Adrenal gland (tissue), 12 donors: ENCODE data around the gene PCP4. TPM values are rescaled to one million over a fixed set of nuclear protein-coding genes. Genes with fewer than 3 reads are reported as not detected.
"Not testable (repeated sequence)": the region's sequence is repeated elsewhere in the genome, so short reads cannot be mapped to it uniquely, and the experiment has no call there.

Experiments used
- DNase-seq, 7 donors: peaks; one replicate each; pipeline ENCODE4 v3.0.0-alpha.2; 2019 to 2020
- H3K27ac ChIP-seq, 5 donors: fragments of 200-600 bp; sonication (generic) in 4 of 5; 1 replicate in 3 of 5; 2 replicates in 2 of 5; pipeline versions ENCODE4 v1.5.1 to v1.8.0; 2016 to 2020; ENCODE audit warnings: mild to moderate bottlenecking in 1 of 5
- H3K27me3 ChIP-seq: fragments of 200-600 bp; 2 replicates; pipeline ENCODE4 v1.8.0; 2021
- H3K36me3 ChIP-seq, 2 donors: fragments of 200-600 bp; replicated peaks in 1 of 2; 1 replicate in 1 of 2; 2 replicates in 1 of 2; pipeline versions ENCODE4 v1.5.1 to v1.8.0; 2018 to 2022
- H3K4me1 ChIP-seq, 2 donors: fragments of 200-600 bp; replicated peaks in 1 of 2; 1 replicate in 1 of 2; 2 replicates in 1 of 2; pipeline versions ENCODE4 v1.5.1 to v1.8.0; 2018 to 2021
- H3K4me3 ChIP-seq, 4 donors: fragments of 200-600 bp; sonication (generic) in 3 of 4; one replicate each; pipeline ENCODE4 v1.5.1; 2016 to 2018
- H3K9me3 ChIP-seq, 3 donors: fragments of 200-600 bp; sonication (generic) in 1 of 3; replicated peaks in 1 of 3; 1 replicate in 2 of 3; 2 replicates in 1 of 3; pipeline versions ENCODE4 v1.5.1 to v1.8.0; 2016 to 2021
- CTCF ChIP-seq, 6 experiments: fragments of 450-650 bp in 4 of 6; fragments of 200-600 bp in 2 of 6; sonication (generic) in 1 of 6; IDR thresholded peaks; 1 replicate in 5 of 6; 2 replicates in 1 of 6; pipeline versions ENCODE4 v1.5.1 to v1.8.0; 2016 to 2021; ENCODE audit warnings: antibody characterized with exemption in 6 of 6, mild to moderate bottlenecking in 2 of 6, moderate library complexity in 1 of 6
- POLR2A ChIP-seq, 2 donors: fragments of 450-650 bp; IDR thresholded peaks; one replicate each; pipeline ENCODE4 v1.6.1; 2017; ENCODE audit warnings: antibody characterized with exemption in 2 of 2, mild to moderate bottlenecking in 2 of 2, moderate library complexity in 1 of 2
- WGBS, 4 donors: extraction: QIAGEN DNeasy Blood & Tissue Kit in 2 of 4; methylation state at CpG; one replicate each; pipeline versions ENCODE4 v1.1.5 to v1.1.7; 2013 to 2017; 5-methylcytosine and 5-hydroxymethylcytosine counted together
- intact Hi-C, 2 donors: fragments of 100-400 bp; cut with DNase I; formaldehyde crosslinking; loops; one replicate each; pipeline versions ENCODE4 v1.14.1 to v1.15.0; 2022 to 2023
- polyA plus RNA-seq, 3 donors: library from polyadenylated mRNA; stranded (reverse); fragments of 200-250 nt in 2 of 3; fragments of 350-450 nt in 1 of 3; fragmentation: Illumina TruSeq in 1 of 3; extraction: RNeasy Lipid Tissue Mini Kit (QIAGEN cat#74804) in 1 of 3; gene quantifications; one replicate each; pipeline ENCODE4 v1.2.3, GENCODE V29; 2013 to 2014
- total RNA-seq, 9 donors: library from RNA; depleted of rRNA in 4 of 9; stranded (reverse); fragments of >200 nt in 4 of 9; fragments of 120-200 nt in 1 of 9; fragmentation: NEBNext Ultra II Directional in 1 of 9; extraction: Animal tissue kit (Norgen Biotek cat#: 25700) in 1 of 9; gene quantifications; one replicate each; pipeline versions ENCODE4 v1.1.0 to v1.2.4, GENCODE V29; 2013 to 2023
- donor health status: healthy with polysubstance abuse.
- donor health status: Bipolar disorder and iron deficiency.
- donor health status: DM: yes; HTN: yes; CAD: no.
- donor health status: DM: no; HTN: no; CAD: no.
- donor health status: DM: no; HTN: no; CAD: no.
- donor health status: DM: yes; HTN: yes; CAD: no.

Gene PCP4
- total and polyA plus RNA-seq, 12 donors, result 1.00 to 118 (median 11.4) TPM

- H3K4me3 ChIP-seq, result no peak overlapping the region
- intact Hi-C loops, result no loop called here
- no peak overlapping the region for H3K27ac ChIP-seq
- no peaks in the 10 kb centered on the region for H3K4me1 ChIP-seq
- TF ChIP-seq POLR2A (IDR thresholded peaks at IDR 0.05) (no peak), CTCF (IDR thresholded peaks at IDR 0.05) (no peak)
- DNase-seq, result no peak
- 78 to 90% (median 83%) methylated on average over 3 of the region's 3 CpGs for WGBS, 4 donors
- no peaks in the 10 kb centered on the region for H3K36me3 ChIP-seq
- H3K27me3 ChIP-seq, result no peaks in the 10 kb centered on the region
- H3K9me3 ChIP-seq, result no peaks in the 10 kb centered on the region
Measured at GRCh38 chr21:39882839-39883195, 15.6 kb downstream of the PCP4 start.

DNA sequence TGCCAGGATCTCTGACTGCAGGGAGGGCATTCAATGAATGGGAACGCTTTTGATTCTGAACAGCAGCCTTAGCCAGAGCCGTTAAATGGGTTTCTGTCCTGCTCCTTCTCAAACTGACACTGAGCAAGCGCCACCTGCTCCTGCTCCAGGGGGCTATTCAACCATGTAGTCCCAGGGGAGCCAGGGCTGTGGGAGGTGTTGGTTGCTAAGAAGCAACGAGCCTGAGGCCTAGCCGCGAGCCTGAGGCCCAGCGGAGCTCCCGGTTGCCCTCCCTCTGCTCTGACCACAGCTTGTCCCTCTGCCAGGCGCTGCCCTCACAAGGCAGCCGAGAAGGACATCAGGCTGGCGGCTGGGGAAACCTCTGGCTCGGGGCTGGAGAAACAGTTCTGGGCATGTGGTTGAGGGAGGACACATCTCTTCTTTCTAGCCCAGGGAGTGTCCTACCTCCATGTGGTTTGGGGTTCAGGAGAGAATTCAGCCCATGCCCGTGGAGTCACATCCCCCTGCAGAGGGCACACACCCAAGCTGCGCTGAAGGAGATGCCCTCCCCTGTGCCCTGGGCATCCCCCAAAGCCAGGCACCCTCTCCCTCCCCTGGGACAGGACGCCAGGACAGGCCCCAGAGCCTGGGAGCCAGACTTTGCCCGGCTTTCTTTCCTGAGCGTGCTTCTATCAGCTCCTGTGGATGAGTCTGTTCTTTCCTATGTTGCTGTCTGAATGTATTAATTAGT is 18.0 kb downstream of the PCP4 start:
- DNase-seq, result peak in 5 of 7 donors; percentile 22 to 81 (median 30)
- Histone ChIP-seq H3K27me3 (no peaks in the 10 kb centered on the region), H3K4me1 (no peaks in the 10 kb centered on the region), H3K9me3 (no peaks in the 10 kb centered on the region), H3K27ac (peak overlapping the region in 1 of 5 donors; percentile 36), H3K36me3 (no peaks in the 10 kb centered on the region), H3K4me3 (no peak overlapping the region)
- intact Hi-C loops, result no loop called here
- TF ChIP-seq CTCF (IDR thresholded peaks at IDR 0.05) (no peak), POLR2A (IDR thresholded peaks at IDR 0.05) (no peak)
- 71 to 80% (median 75%) methylated on average over 9 to 17 of the region's 17 CpGs for WGBS, 4 donors

GRCh38 chr21:39888848-39889247 is 21.6 kb downstream of the PCP4 start:
- H3K4me1 ChIP-seq, result no peaks in the 10 kb centered on the region
- intact Hi-C loops, result no loop called here
- H3K27me3 ChIP-seq, result no peaks in the 10 kb centered on the region
- TF ChIP-seq CTCF (IDR thresholded peaks at IDR 0.05) (no peak), POLR2A (IDR thresholded peaks at IDR 0.05) (no peak)
- DNase-seq, result no peak
- no peak overlapping the region for H3K4me3 ChIP-seq
- WGBS, 4 donors, result 85 to 89% (median 86%) methylated on average over 5 to 9 of the region's 9 CpGs
- H3K27ac ChIP-seq, result no peak overlapping the region
- H3K9me3 ChIP-seq, result no peaks in the 10 kb centered on the region
- no peaks in the 10 kb centered on the region for H3K36me3 ChIP-seq

DNA sequence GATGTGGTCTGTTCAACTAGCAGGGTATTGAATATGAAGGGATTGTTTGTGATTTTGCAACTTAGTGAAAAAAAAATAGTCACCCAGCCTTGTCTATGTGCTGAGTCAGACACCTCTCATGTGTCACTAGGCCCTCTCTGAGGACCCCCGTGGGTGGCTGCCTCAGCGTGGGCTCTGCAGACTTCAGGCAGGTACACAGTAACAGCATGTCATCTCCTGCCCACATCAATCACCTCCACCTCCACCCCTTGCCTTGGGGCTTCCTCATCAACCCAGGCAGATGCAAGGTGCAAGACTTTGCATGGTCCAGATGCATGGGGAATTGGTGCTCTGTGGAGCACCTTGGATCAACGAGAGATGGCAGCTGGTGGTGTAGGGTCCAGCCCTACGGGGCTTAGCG is 23.9 kb downstream of the PCP4 start:
- DNase-seq, result no peak
- no peak overlapping the region for H3K4me3 ChIP-seq
- H3K27ac ChIP-seq, result no peak overlapping the region
- no peaks in the 10 kb centered on the region for H3K27me3 ChIP-seq
- no peaks in the 10 kb centered on the region for H3K9me3 ChIP-seq
- WGBS, 4 donors, result 76 to 98% (median 83%) methylated on average over 5 of the region's 5 CpGs
- no peaks in the 10 kb centered on the region for H3K4me1 ChIP-seq
- intact Hi-C loops, result no loop called here
- no peaks in the 10 kb centered on the region for H3K36me3 ChIP-seq
- no peak for TF ChIP-seq CTCF (IDR thresholded peaks at IDR 0.05)
- no peak for TF ChIP-seq POLR2A (IDR thresholded peaks at IDR 0.05)

DNA sequence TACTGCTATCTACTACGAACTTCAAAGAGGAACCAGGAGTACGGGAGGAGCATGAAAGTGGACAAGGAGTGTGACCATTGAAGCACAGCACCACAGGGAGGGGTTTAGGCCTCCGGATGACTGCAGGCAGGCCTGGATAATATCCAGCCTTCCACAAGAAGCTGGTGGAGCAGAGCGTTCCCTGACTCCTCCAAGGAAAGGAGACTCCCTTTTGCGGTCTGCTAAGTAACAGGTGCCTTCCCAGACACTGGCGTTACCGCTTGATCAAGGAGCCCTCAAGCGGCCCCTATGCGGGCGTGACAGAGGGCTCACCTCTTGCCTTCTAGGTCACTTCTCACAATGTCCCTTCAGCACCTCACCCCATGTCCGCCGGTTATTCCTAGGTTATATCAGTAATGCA is 24.6 kb downstream of the PCP4 start:
- H3K27ac ChIP-seq, H3K36me3 ChIP-seq, H3K4me1 ChIP-seq, DNase-seq, intact Hi-C loops, H3K9me3 ChIP-seq, H3K4me3 ChIP-seq, H3K27me3 ChIP-seq: not testable (repeated sequence)
- WGBS, 4 donors, result 79 to 82% (median 81%) methylated on average over 12 of the region's 12 CpGs
